Central memory CD8-positive, alpha-beta T cell (primary cell): ENCODE measurements around the gene PARD3.

Experiments used
- ATAC-seq: fragments of 150-1000 bp; cut with Tn5 transposase; replicated peaks from 2 replicates; pipeline ENCODE4 v1.10.0; 2022; ENCODE audit warnings: mild to moderate bottlenecking, moderate FRiP score, moderate number of reproducible peaks; ENCODE audit not compliant: poor library complexity, severe bottlenecking; ENCODE audit errors: extremely low read depth
- DNase-seq, 2 donors: peaks; one replicate each; pipeline ENCODE4 v3.0.0; 2021; ENCODE audit warnings: low spot score in 2 of 2
- H3K27ac Mint-ChIP-seq: one replicate; pipeline ENCODE4 v1.8.0; 2022; ENCODE audit warnings: low read depth, mild to moderate bottlenecking, moderate library complexity, mixed read lengths
- H3K27me3 Mint-ChIP-seq: one replicate; pipeline ENCODE4 v1.8.0; 2022; ENCODE audit warnings: mixed read lengths
- H3K36me3 Mint-ChIP-seq: one replicate; pipeline ENCODE4 v1.8.0; 2022; ENCODE audit warnings: mild to moderate bottlenecking, moderate library complexity, mixed read lengths; ENCODE audit not compliant: insufficient read depth
- H3K4me1 Mint-ChIP-seq: one replicate; pipeline ENCODE4 v1.8.0; 2022; ENCODE audit warnings: mixed read lengths
- H3K4me3 Mint-ChIP-seq: one replicate; pipeline ENCODE4 v1.8.0; 2022; ENCODE audit warnings: mild to moderate bottlenecking, moderate library complexity, mixed read lengths
- H3K9me3 Mint-ChIP-seq: one replicate; pipeline ENCODE4 v1.8.0; 2022; ENCODE audit warnings: mixed read lengths

The PARD3 gene

GRCh38 chr10:34815185-34816084 is at the start of gene PARD3:
PARD3 (minus strand) TSS chr10:34815296; CDS start chr10:34814995, 301 bp downstream.
- no peak within 1 kb of the TSS for H3K27ac Mint-ChIP-seq
- DNase-seq (no peak), ATAC-seq (no peak)
- H3K4me3 Mint-ChIP-seq, result peak within 1 kb of the TSS; percentile 18
- H3K9me3 Mint-ChIP-seq, result no peaks in the 10 kb centered on the region
- H3K4me1 Mint-ChIP-seq, result no peaks in the 10 kb centered on the region
- peaks cover 60% of the 10 kb centered on the region for H3K27me3 Mint-ChIP-seq
- no peaks in the 10 kb centered on the region for H3K36me3 Mint-ChIP-seq

DNA sequence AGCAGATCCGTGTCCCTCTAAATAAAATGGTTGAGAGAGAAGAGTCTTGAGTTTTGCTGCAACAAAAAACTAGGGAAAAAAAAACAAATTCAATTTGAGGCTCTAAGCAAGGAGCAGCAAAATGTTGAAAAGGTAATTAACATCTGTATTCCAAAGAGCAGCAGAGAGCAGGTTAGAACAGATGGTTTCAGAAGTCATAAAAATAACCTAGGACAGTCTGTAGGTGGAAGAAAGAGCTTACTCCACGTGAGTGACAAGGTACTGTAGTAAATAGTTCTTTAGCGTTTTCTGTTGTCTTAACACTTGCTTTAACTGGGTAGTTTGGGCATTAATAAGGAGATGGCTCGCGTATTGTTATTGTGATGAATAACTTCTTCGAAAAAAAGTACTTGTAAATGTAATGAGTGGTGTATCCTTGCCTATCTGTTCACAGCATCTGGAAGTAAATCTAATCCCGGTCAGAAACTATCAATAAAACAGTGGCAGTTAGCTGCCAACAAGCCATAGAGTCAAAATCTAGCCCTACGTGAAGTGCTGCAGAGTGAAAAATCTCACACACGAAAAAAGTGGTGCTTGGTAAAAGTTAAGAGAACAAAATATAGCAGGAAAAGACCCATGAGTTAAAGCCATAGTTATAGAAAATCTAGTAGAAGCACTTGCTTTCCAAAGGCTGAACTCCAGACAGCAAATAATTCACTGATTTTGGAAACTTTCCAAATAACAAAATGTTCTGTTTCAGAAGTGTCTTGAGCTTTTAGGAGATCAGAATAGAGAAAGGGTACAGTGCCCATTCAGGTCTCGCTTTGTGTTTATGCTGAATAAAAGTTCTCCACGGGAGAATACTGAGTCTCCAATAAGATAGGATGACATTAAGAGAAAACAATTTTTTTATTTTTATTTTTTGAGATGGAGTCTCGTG is 49.3 kb upstream of the PARD3 start:
- H3K9me3 Mint-ChIP-seq, result no peaks in the 10 kb centered on the region
- no peak overlapping the region for H3K4me3 Mint-ChIP-seq
- ATAC-seq, result no peak
- H3K27me3 Mint-ChIP-seq, result peaks cover 14% of the 10 kb centered on the region
- no peak for DNase-seq
- H3K4me1 Mint-ChIP-seq, result no peaks in the 10 kb centered on the region
- H3K27ac Mint-ChIP-seq, result no peak overlapping the region
- no peaks in the 10 kb centered on the region for H3K36me3 Mint-ChIP-seq

GRCh38 chr10:34862892-34863291 is 47.8 kb upstream of the PARD3 start:
- H3K4me1 Mint-ChIP-seq, result no peaks in the 10 kb centered on the region
- no peak for DNase-seq
- peaks cover 20% of the 10 kb centered on the region for H3K27me3 Mint-ChIP-seq
- ATAC-seq, result no peak
- H3K4me3 Mint-ChIP-seq, result no peak overlapping the region
- H3K27ac Mint-ChIP-seq, result no peak overlapping the region
- no peaks in the 10 kb centered on the region for H3K9me3 Mint-ChIP-seq
- no peaks in the 10 kb centered on the region for H3K36me3 Mint-ChIP-seq

GRCh38 chr10:34861293-34862021 is 46.4 kb upstream of the PARD3 start:
- ATAC-seq (no peak), DNase-seq (no peak)
- H3K9me3 Mint-ChIP-seq, result no peaks in the 10 kb centered on the region
- no peaks in the 10 kb centered on the region for H3K4me1 Mint-ChIP-seq
- no peaks in the 10 kb centered on the region for H3K36me3 Mint-ChIP-seq
- H3K27me3 Mint-ChIP-seq, result peaks cover 26% of the 10 kb centered on the region
- H3K4me3 Mint-ChIP-seq, result no peak overlapping the region
- H3K27ac Mint-ChIP-seq, result no peak overlapping the region

- no peak for DNase-seq
- H3K9me3 Mint-ChIP-seq, result no peaks in the 10 kb centered on the region
- H3K36me3 Mint-ChIP-seq, result no peaks in the 10 kb centered on the region
- peaks cover 20% of the 10 kb centered on the region for H3K27me3 Mint-ChIP-seq
- no peaks in the 10 kb centered on the region for H3K4me1 Mint-ChIP-seq
- H3K27ac Mint-ChIP-seq, result no peak overlapping the region
- H3K4me3 Mint-ChIP-seq, result no peak overlapping the region
- ATAC-seq, result no peak
Measured at GRCh38 chr10:34859170-34859569, 44.1 kb upstream of the PARD3 start.

GRCh38 chr10:34858003-34858402 is 42.9 kb upstream of the PARD3 start:
- ATAC-seq, result no peak
- no peak overlapping the region for H3K27ac Mint-ChIP-seq

DNA sequence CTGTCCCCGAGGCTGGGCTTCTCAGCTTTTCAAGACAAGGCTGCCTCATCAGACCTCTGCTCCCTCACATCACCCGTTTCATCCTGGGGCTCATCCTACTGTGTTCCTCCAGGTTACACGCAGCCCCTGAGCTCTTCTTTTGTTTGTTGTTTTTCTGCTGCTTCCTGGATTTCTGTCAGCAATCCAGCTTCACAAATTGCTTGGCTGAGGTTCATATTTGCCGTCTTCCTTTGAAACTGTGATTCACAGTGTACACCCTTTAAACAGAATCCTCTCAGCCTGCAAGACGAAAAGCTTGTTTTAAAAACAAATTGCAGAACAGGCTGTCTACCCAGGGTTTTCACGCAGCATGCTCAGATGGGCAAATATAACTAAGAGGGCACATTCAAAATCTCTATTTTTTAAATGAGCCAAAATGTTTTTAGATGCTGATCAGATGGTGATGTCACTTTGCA is 39.1 kb upstream of the PARD3 start:
- no peak overlapping the region for H3K4me3 Mint-ChIP-seq
- H3K4me1 Mint-ChIP-seq, result no peaks in the 10 kb centered on the region
- no peaks in the 10 kb centered on the region for H3K9me3 Mint-ChIP-seq
- H3K27ac Mint-ChIP-seq, result no peak overlapping the region
- ATAC-seq (no peak), DNase-seq (no peak)
- peaks cover 20% of the 10 kb centered on the region for H3K27me3 Mint-ChIP-seq
- H3K36me3 Mint-ChIP-seq, result no peaks in the 10 kb centered on the region

More at GRCh38 chr10:34858003-34858402, 42.9 kb upstream of the PARD3 start:
- no peak for DNase-seq
- peaks cover 20% of the 10 kb centered on the region for H3K27me3 Mint-ChIP-seq
- no peaks in the 10 kb centered on the region for H3K4me1 Mint-ChIP-seq
- no peaks in the 10 kb centered on the region for H3K36me3 Mint-ChIP-seq
- no peaks in the 10 kb centered on the region for H3K9me3 Mint-ChIP-seq
- H3K4me3 Mint-ChIP-seq, result no peak overlapping the region

GRCh38 chr10:34853357-34853756 is 38.3 kb upstream of the PARD3 start:
- DNase-seq, result no peak
- no peaks in the 10 kb centered on the region for H3K4me1 Mint-ChIP-seq
- H3K27me3 Mint-ChIP-seq, result peaks cover 18% of the 10 kb centered on the region
- no peak overlapping the region for H3K27ac Mint-ChIP-seq
- no peak overlapping the region for H3K4me3 Mint-ChIP-seq
- ATAC-seq, result no peak
- H3K9me3 Mint-ChIP-seq, result no peaks in the 10 kb centered on the region
- H3K36me3 Mint-ChIP-seq, result peaks cover 2% of the 10 kb centered on the region

- no peaks in the 10 kb centered on the region for H3K9me3 Mint-ChIP-seq
- H3K36me3 Mint-ChIP-seq, result peaks cover 2% of the 10 kb centered on the region
- ATAC-seq (no peak), DNase-seq (no peak)
- no peaks in the 10 kb centered on the region for H3K27me3 Mint-ChIP-seq
- no peaks in the 10 kb centered on the region for H3K4me1 Mint-ChIP-seq
- no peak overlapping the region for H3K4me3 Mint-ChIP-seq
- H3K27ac Mint-ChIP-seq, result no peak overlapping the region
Measured at GRCh38 chr10:34850558-34850957, 35.5 kb upstream of the PARD3 start.

DNA sequence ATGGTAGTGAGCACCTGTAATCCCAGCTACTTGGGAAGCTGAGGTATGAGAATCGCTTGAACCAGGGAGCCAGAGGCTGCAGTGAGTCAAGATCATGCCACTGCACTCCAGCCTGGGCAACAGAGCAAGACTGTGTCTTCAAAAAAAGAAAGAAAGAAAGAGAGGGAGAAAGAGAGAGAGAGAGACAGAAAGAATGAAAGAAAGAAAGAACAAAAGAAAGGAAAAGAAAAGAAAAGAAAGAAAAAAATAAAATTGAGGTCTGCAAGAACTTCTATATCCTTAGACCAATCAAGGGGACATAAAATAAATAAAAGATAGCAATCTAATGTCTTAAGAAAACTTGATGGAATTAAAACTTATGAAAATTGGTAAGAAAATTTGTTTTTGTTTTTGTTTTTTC is 34.9 kb upstream of the PARD3 start:
- no peaks in the 10 kb centered on the region for H3K27me3 Mint-ChIP-seq
- no peak overlapping the region for H3K27ac Mint-ChIP-seq
- no peaks in the 10 kb centered on the region for H3K9me3 Mint-ChIP-seq

GRCh38 chr10:34845070-34845469 is 30.0 kb upstream of the PARD3 start:
- Mint-ChIP-seq H3K27ac (no peak overlapping the region), H3K27me3 (peaks cover 24% of the 10 kb centered on the region), H3K4me1 (no peaks in the 10 kb centered on the region), H3K9me3 (no peaks in the 10 kb centered on the region), H3K4me3 (no peak overlapping the region), H3K36me3 (peaks cover 2% of the 10 kb centered on the region)
- ATAC-seq (no peak), DNase-seq (no peak)

More for the DNA sequence above, 34.9 kb upstream of the PARD3 start:
- H3K4me1 Mint-ChIP-seq, result no peaks in the 10 kb centered on the region
- peaks cover 2% of the 10 kb centered on the region for H3K36me3 Mint-ChIP-seq
- DNase-seq, result no peak
- no peak for ATAC-seq
- no peak overlapping the region for H3K4me3 Mint-ChIP-seq

- no peak overlapping the region for H3K4me3 Mint-ChIP-seq
- peaks cover 24% of the 10 kb centered on the region for H3K27me3 Mint-ChIP-seq
- peaks cover 2% of the 10 kb centered on the region for H3K36me3 Mint-ChIP-seq
Measured at GRCh38 chr10:34844448-34844847, 29.4 kb upstream of the PARD3 start.

More at GRCh38 chr10:34844448-34844847, 29.4 kb upstream of the PARD3 start:
- Mint-ChIP-seq H3K9me3 (no peaks in the 10 kb centered on the region), H3K27ac (no peak overlapping the region), H3K4me1 (no peaks in the 10 kb centered on the region)
- ATAC-seq (no peak), DNase-seq (no peak)
